ENCODE measurements around the gene ZNF385B. TPM values are rescaled to one million over a fixed set of nuclear protein-coding genes. Genes with fewer than 3 reads are reported as not detected.

The ZNF385B gene
- total RNA-seq, 1 donor from 2014 or later, result 35.8 TPM

GRCh38 chr2:179495315-179495714, 366.1 kb downstream of the ZNF385B start:
- no peaks in the 10 kb centered on the region for H3K4me1 Mint-ChIP-seq

GRCh38 chr2:179488563-179488962, 372.8 kb downstream of the ZNF385B start:
- Mint-ChIP-seq H3K27me3 (ENCODE audit: insufficient read depth, low read depth) (no peaks in the 10 kb centered on the region), H3K4me1 (no peaks in the 10 kb centered on the region), H3K27ac (no peak overlapping the region), H3K4me3 (no peak overlapping the region), H3K9me3 (no peaks in the 10 kb centered on the region), H3K36me3 (no peaks in the 10 kb centered on the region)
- Histone ChIP-seq H3F3A (ENCODE audit: low read depth) (peaks cover 7% of the 10 kb centered on the region), H3K9ac (no peak overlapping the region), H3K36me3 (no peaks in the 10 kb centered on the region), H3K27me3 (no peaks in the 10 kb centered on the region), H3K4me3 (no peak overlapping the region), H3K27ac (no peak overlapping the region), H3K9me3 (ENCODE audit: low read depth) (no peaks in the 10 kb centered on the region), H3K4me1 (no peaks in the 10 kb centered on the region), H3K4me2 (no peak overlapping the region), H4K20me1 (ENCODE audit: low read depth) (no peaks in the 10 kb centered on the region), H2AFZ (replicated peaks) (no peak overlapping the region), H3K79me2 (ENCODE audit: low read depth) (no peaks in the 10 kb centered on the region)
- TF ChIP-seq CTCF (IDR thresholded peaks at IDR 0.05) (no peak), EZH2 (IDR thresholded peaks at IDR 0.05) (no peak), EZH2phosphoT487 (IDR thresholded peaks at IDR 0.05) (no peak)
- DNase-seq (ENCODE audit: low spot score), result no peak

More at GRCh38 chr2:179495315-179495714, 366.1 kb downstream of the ZNF385B start:
- Mint-ChIP-seq H3K36me3 (no peaks in the 10 kb centered on the region), H3K27ac (no peak overlapping the region), H3K4me3 (no peak overlapping the region), H3K27me3 (ENCODE audit: insufficient read depth, low read depth) (no peaks in the 10 kb centered on the region), H3K9me3 (peaks cover 8% of the 10 kb centered on the region)
- Histone ChIP-seq H3K36me3 (no peaks in the 10 kb centered on the region), H3K9ac (no peak overlapping the region), H3K9me3 (ENCODE audit: low read depth) (no peaks in the 10 kb centered on the region), H2AFZ (replicated peaks) (no peak overlapping the region), H3F3A (ENCODE audit: low read depth) (peaks cover 15% of the 10 kb centered on the region), H3K27ac (no peak overlapping the region), H4K20me1 (ENCODE audit: low read depth) (no peaks in the 10 kb centered on the region), H3K27me3 (no peaks in the 10 kb centered on the region), H3K4me3 (no peak overlapping the region), H3K4me2 (no peak overlapping the region), H3K79me2 (ENCODE audit: low read depth) (no peaks in the 10 kb centered on the region), H3K4me1 (no peaks in the 10 kb centered on the region)
- TF ChIP-seq EZH2phosphoT487 (IDR thresholded peaks at IDR 0.05), result no peak
- no peak for TF ChIP-seq EZH2 (IDR thresholded peaks at IDR 0.05)
- no peak for TF ChIP-seq CTCF (IDR thresholded peaks at IDR 0.05)
- DNase-seq (ENCODE audit: low spot score), result no peak

- no peaks in the 10 kb centered on the region for H3K4me1 Mint-ChIP-seq
- Histone ChIP-seq H3K4me2 (no peak overlapping the region), H3K79me2 (ENCODE audit: low read depth) (no peaks in the 10 kb centered on the region), H3K27me3 (no peaks in the 10 kb centered on the region), H3K36me3 (no peaks in the 10 kb centered on the region), H4K20me1 (ENCODE audit: low read depth) (no peaks in the 10 kb centered on the region), H3K27ac (peak overlapping the region; percentile 26), H2AFZ (replicated peaks) (no peak overlapping the region), H3K4me3 (no peak overlapping the region), H3K4me1 (no peaks in the 10 kb centered on the region), H3K9me3 (ENCODE audit: low read depth) (no peaks in the 10 kb centered on the region), H3F3A (ENCODE audit: low read depth) (no peaks in the 10 kb centered on the region), H3K9ac (no peak overlapping the region)
- H3K9me3 Mint-ChIP-seq, result no peaks in the 10 kb centered on the region
- no peaks in the 10 kb centered on the region for H3K27me3 Mint-ChIP-seq (ENCODE audit: insufficient read depth, low read depth)
- H3K27ac Mint-ChIP-seq, result no peak overlapping the region
- no peak for DNase-seq (ENCODE audit: low spot score)
- no peaks in the 10 kb centered on the region for H3K36me3 Mint-ChIP-seq
- no peak overlapping the region for H3K4me3 Mint-ChIP-seq
- TF ChIP-seq CTCF (IDR thresholded peaks at IDR 0.05), result no peak
- TF ChIP-seq EZH2phosphoT487 (IDR thresholded peaks at IDR 0.05), result no peak
- no peak for TF ChIP-seq EZH2 (IDR thresholded peaks at IDR 0.05)
Observed at GRCh38 chr2:179487010-179487731, 374.2 kb downstream of the ZNF385B start.

Data from neural progenitor cell (in vitro differentiated cells).